Measurements from ENCODE around the gene TIMM17A. TPM values are rescaled to one million over a fixed set of nuclear protein-coding genes. Genes with fewer than 3 reads are reported as not detected.

TIMM17A gene
- total and polyA plus RNA-seq, 10 donors: 20.8 to 38.3 (median 29.6) TPM

GRCh38 chr1:201982082-201982622 is 26.8 kb downstream of the TIMM17A start:
- intact Hi-C loops (cut with DNase I; ENCODE audit: low total_unique reads): no loop called here
- DNase-seq: peak; percentile 94
- 10 to 14% (median 11%) methylated on average over 20 to 31 of the region's 31 CpGs for WGBS, 5 donors
- TF ChIP-seq CTCF (IDR thresholded peaks at IDR 0.05 in 8 of 11, conservative IDR thresholded peaks at IDR 0.05 in 3 of 11) (no peak), POLR2A (IDR thresholded peaks at IDR 0.05) (no peak), POLR2AphosphoS5 (IDR thresholded peaks at IDR 0.05) (no peak)
- Histone ChIP-seq H3K4me3 (peak overlapping the region; percentile 93 to 100 (median 97)), H3K9me3 (no peaks in the 10 kb centered on the region), H3K27me3 (replicated peaks in 1 of 7) (no peaks in the 10 kb centered on the region), H3K27ac (peak overlapping the region in 7 of 8 donors; percentile 83 to 97 (median 94)), H3K36me3 (no peaks in the 10 kb centered on the region), H3K4me1 (peaks cover 12 to 37% (median 24%) of the 10 kb centered on the region in 6 donors)

- Histone ChIP-seq H3K27ac (peak within 1 kb of the TSS; percentile 82 to 97 (median 94)), H3K4me1 (peaks cover 12 to 37% (median 24%) of the 10 kb centered on the region in 6 donors), H3K9me3 (no peaks in the 10 kb centered on the region), H3K4me3 (peak within 1 kb of the TSS; percentile 93 to 100 (median 97)), H3K27me3 (replicated peaks in 1 of 7) (no peaks in the 10 kb centered on the region), H3K36me3 (peaks cover 0 to 2% (median 0%) of the 10 kb centered on the region in 6 donors)
- peak; percentile 92 for DNase-seq
- 0 to 1% (median 1%) methylated on average over 23 to 80 of the region's 80 CpGs for WGBS, 5 donors
- no peak for TF ChIP-seq POLR2A (IDR thresholded peaks at IDR 0.05)
- peak in 6 of 11 experiments; percentile 18 to 41 (median 26) for TF ChIP-seq CTCF (IDR thresholded peaks at IDR 0.05 in 8 of 11, conservative IDR thresholded peaks at IDR 0.05 in 3 of 11)
- peak; percentile 69 to 81 (median 75) for TF ChIP-seq POLR2AphosphoS5 (IDR thresholded peaks at IDR 0.05)
- intact Hi-C loops (cut with DNase I; ENCODE audit: low total_unique reads): no loop called here
These were observed 27.5 kb downstream of the TIMM17A start, which contains the start of gene RNPEP for GRCh38 chr1:201982623-201983379. TSS of gene RNPEP (plus strand) at chr1:201982648. CDS start at chr1:201982667, 19 bp downstream.

- TF ChIP-seq POLR2AphosphoS5 (IDR thresholded peaks at IDR 0.05): no peak
- peak in 1 of 11 experiments; percentile 5 for TF ChIP-seq CTCF (IDR thresholded peaks at IDR 0.05 in 8 of 11, conservative IDR thresholded peaks at IDR 0.05 in 3 of 11)
- peak overlapping the region; percentile 93 to 100 (median 97) for H3K4me3 ChIP-seq
- H3K27ac ChIP-seq: peak overlapping the region; percentile 82 to 97 (median 94)
- DNase-seq: no peak
- 12 to 20% (median 16%) methylated on average over 11 of the region's 11 CpGs for WGBS, 5 donors
- H3K9me3 ChIP-seq: no peaks in the 10 kb centered on the region
- intact Hi-C loops (cut with DNase I; ENCODE audit: low total_unique reads): no loop called here
- H3K27me3 ChIP-seq (replicated peaks in 1 of 7): no peaks in the 10 kb centered on the region
- H3K4me1 ChIP-seq: peaks cover 12 to 37% (median 24%) of the 10 kb centered on the region in 6 donors
- H3K36me3 ChIP-seq: peaks cover 0 to 8% (median 0%) of the 10 kb centered on the region in 6 donors
These were observed 28.1 kb downstream of the TIMM17A start for GRCh38 chr1:201983380-201983805.

GRCh38 chr1:201984446-201984845 is 29.1 kb downstream of the TIMM17A start:
- intact Hi-C loops (cut with DNase I; ENCODE audit: low total_unique reads): no loop called here
- 94 to 98% (median 95%) methylated on average over 3 of the region's 3 CpGs for WGBS, 5 donors

More at GRCh38 chr1:201984446-201984845, 29.1 kb downstream of the TIMM17A start:
- peaks cover 0 to 18% (median 9%) of the 10 kb centered on the region in 6 donors for H3K36me3 ChIP-seq
- H3K27ac ChIP-seq: no peak overlapping the region
- no peaks in the 10 kb centered on the region for H3K27me3 ChIP-seq (replicated peaks in 1 of 7)
- no peaks in the 10 kb centered on the region for H3K9me3 ChIP-seq
- peaks cover 12 to 37% (median 24%) of the 10 kb centered on the region in 6 donors for H3K4me1 ChIP-seq
- peak overlapping the region in 1 of 8 donors; percentile 100 for H3K4me3 ChIP-seq
- DNase-seq: no peak
- TF ChIP-seq POLR2A (IDR thresholded peaks at IDR 0.05) (no peak), POLR2AphosphoS5 (IDR thresholded peaks at IDR 0.05) (no peak), CTCF (IDR thresholded peaks at IDR 0.05 in 8 of 11, conservative IDR thresholded peaks at IDR 0.05 in 3 of 11) (no peak)

All from spleen (tissue), 11 donors.